GM12873 (cell line): ENCODE data around the gene OR2B6.

Experiments used
- TF ChIP-seq, protein P1 (sequence below): IDR thresholded peaks from 2 replicates; pipeline ENCODE4 v1.5.1; 2012; ENCODE audit warnings: low read depth, mild to moderate bottlenecking, moderate library complexity, low read length, control low read depth; ENCODE audit not compliant: insufficient read depth; ENCODE audit errors: missing control alignments

Gene OR2B6

DNA sequence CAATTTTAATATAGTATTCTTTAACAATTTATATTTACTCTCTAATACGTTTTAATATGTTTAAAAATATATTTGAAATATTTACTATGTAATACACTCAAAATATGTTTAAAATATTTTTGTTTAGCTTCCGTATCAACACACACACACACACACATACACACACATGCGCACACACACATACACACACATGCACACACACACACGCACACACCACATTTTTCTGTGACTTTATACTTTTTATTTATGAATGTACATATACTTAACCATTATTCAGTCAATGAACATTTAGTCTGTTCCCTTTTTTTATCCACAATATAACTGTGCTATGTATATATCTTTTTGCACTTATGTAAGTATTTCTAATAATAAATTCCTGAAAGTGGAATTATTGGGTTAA, 15.7 kb downstream of the OR2B6 start:
- TF ChIP-seq, protein P1, sequence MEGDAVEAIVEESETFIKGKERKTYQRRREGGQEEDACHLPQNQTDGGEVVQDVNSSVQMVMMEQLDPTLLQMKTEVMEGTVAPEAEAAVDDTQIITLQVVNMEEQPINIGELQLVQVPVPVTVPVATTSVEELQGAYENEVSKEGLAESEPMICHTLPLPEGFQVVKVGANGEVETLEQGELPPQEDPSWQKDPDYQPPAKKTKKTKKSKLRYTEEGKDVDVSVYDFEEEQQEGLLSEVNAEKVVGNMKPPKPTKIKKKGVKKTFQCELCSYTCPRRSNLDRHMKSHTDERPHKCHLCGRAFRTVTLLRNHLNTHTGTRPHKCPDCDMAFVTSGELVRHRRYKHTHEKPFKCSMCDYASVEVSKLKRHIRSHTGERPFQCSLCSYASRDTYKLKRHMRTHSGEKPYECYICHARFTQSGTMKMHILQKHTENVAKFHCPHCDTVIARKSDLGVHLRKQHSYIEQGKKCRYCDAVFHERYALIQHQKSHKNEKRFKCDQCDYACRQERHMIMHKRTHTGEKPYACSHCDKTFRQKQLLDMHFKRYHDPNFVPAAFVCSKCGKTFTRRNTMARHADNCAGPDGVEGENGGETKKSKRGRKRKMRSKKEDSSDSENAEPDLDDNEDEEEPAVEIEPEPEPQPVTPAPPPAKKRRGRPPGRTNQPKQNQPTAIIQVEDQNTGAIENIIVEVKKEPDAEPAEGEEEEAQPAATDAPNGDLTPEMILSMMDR: no peak

DNA sequence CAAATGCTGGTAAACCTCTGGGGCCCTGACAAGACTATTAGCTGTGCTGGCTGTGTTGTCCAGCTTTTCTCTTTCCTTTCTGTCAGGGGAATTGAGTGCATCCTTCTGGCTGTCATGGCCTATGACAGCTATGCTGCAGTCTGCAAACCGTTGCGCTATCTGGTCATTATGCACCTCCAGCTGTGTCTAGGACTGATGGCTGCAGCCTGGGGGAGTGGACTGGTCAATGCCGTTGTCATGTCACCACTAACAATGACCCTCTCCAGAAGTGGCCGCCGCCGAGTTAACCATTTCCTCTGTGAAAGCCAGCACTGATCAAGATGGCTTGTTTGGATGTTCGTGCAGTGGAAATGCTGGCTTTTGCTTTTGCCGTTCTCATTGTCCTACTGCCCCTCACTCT, 20.3 kb downstream of the OR2B6 start:
- TF ChIP-seq, protein P1: no peak

DNA sequence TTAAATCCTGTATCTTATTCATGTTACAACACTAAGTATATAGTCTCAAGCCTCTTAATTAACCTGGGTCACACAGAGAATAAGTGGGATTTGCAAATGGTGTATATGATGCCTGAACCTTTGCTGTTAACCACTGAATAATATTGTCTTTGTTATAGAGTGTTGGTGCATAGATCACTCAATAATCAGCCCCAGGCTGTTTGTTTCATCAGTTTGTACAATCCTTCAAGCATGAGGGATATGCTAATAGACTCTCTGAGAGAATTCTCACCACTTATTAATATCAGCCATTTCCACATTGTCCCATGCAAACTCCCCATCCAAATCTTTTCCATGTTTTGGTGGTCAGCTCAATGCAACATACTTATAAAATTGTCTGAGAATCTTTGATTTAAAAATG, 21.7 kb downstream of the OR2B6 start:
- TF ChIP-seq, protein P1: no peak

DNA sequence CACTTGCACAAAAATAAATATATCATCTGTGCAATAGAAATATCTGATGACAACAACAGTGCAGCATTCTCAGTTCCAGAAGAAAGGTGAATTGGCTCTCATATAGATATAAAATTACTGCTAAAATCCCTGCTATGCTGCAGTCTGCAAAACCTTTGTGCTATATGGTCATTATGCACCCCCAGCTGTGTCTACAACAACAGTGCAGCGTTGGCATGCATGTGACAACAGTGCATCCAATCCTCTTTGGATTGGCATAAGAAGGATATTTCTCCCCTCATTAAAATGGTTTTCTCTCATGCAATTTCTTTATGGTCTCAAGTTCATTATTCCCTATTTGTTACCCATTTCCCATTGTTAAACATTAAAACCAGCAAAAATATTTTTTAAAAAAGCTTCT, 23.1 kb downstream of the OR2B6 start:
- TF ChIP-seq, protein P1: no peak

DNA sequence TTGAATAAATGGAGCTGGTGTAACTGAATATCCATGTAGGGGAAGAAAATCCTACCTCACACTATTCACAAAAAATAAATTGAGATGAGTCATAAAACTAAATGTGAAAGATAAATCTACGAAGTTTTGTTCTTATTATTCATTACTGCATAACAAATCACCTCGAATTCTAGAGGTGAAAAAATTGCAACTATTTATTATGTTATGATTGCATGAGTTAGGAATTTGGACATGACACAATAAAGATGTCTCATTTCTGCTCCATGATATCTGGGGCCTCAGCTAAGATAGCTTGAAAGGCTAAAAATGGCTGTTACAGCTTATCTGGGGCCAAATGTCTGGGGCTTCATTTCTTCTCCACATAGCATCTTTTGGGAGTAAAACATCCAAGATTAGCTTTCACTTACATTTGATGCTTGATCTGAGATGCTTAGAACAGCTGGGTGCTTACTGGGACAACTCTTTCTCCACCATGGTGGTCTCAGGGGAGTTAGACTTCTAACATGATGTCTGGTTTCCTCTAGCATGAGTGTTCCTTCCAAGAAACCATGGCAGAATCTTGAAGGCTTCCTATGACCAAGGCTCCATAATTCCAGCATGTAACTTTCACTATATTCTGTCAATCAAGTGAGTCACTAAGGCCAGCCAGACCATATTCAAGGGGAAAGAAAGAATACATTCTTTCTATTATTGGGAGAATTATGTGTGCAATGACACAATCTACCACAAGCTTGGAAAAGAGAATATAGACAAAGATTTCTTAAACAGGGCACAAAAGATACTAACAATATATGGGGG, 30.1 kb downstream of the OR2B6 start:
- TF ChIP-seq, protein P1: no peak

DNA sequence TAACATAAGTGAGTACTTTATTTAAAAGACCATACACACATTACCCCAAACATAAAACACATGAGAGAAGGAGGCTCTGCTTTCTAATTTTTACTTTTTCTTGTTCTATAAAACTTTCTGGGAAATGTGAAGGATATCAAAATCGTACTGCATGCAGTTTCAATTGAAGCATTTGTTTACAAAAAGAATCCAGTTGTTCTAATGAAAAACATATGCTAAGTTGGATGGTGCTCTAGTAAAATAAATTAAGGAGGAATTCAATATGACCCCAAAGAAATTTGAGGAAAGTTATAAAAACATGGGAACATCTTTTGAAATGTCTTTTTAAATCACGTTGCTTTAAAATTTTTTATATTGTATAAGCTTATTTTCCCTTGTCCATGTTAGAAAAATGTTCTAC, 37.6 kb downstream of the OR2B6 start:
- TF ChIP-seq, protein P1: no peak

DNA sequence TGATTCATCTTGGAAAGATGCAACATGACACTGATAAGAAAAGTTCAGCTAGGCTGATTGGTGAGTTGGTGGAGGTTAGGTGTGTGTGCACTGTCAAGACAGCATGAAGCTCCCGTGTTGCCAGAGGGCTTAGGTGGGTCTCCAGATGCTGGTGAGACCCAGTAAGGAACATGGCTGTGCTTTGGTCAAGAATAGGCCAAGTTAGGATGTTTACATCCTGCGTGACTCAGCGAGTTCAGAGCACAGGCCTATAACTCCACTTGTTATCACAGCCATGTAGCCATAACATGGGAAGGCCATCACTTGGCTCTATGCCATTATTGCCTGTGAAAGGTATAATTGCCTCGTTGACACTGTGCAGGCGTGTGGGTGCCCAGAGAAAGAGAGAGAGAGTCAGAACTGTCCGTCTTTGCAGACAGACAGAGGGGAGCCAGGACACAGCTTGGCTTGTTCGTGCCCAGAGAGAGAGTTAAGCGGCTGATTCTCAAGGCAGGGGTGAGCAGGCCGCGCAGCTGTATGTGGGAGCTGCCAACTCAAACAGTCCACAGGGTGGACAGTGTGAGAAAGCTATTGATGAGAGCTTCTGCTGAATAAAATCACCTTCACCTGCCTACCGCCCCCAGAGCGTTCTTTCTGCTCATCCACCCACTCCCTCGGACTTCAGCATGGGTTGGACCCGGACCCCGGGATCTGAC, 43.5 kb downstream of the OR2B6 start:
- TF ChIP-seq, protein P1: no peak
